Activated T-cell treated with anti-CD3 and anti-CD28 coated beads, Interleukin-2, amount 50 U/mL, for 4 hours (primary cell): ENCODE results near the gene NRXN2. TPM values are rescaled to one million over a fixed set of nuclear protein-coding genes. Genes with fewer than 3 reads are reported as not detected.
"Not testable (repeated sequence)": the region's sequence is repeated elsewhere in the genome, so short reads cannot be mapped to it uniquely, and the experiment has no call there.

ENCODE experiments used
- ATAC-seq, 2 donors: fragments of 200-7000 bp; cut with Tn5 transposase; one replicate each; pipeline ENCODE4 v1.10.0; 2021
- DNase-seq: peaks from one replicate; pipeline ENCODE4 v3.0.0-alpha.2; 2020
- H3K27me3 Mint-ChIP-seq: one replicate; pipeline ENCODE4 v1.8.0; 2021; ENCODE audit warnings: low read depth, mixed read lengths
- H3K36me3 Mint-ChIP-seq: one replicate; pipeline ENCODE4 v1.8.0; 2022; ENCODE audit warnings: mixed read lengths; ENCODE audit not compliant: insufficient read depth
- H3K4me1 Mint-ChIP-seq: one replicate; pipeline ENCODE4 v1.8.0; 2021; ENCODE audit warnings: low read depth, mixed read lengths
- H3K4me3 Mint-ChIP-seq: one replicate; pipeline ENCODE4 v1.8.0; 2021; ENCODE audit warnings: mild to moderate bottlenecking, moderate library complexity, mixed read lengths
- H3K9me3 Mint-ChIP-seq: one replicate; pipeline ENCODE4 v1.8.0; 2021; ENCODE audit warnings: mixed read lengths
- total RNA-seq, 3 donors: library from RNA; stranded (reverse); gene quantifications; one replicate each; pipeline ENCODE4 v1.2.1, GENCODE V29; 2021

The NRXN2 gene
- total RNA-seq, 3 donors from 2014 or later = 0.16 to 1.0 (median 0.71) TPM

GRCh38 chr11:64569300-64569970, 153.6 kb downstream of the NRXN2 start:
- DNase-seq (no peak), ATAC-seq (no peak)
- H3K9me3 Mint-ChIP-seq = no peaks in the 10 kb centered on the region
- H3K4me1 Mint-ChIP-seq = peaks cover 8% of the 10 kb centered on the region
- H3K36me3 Mint-ChIP-seq = no peaks in the 10 kb centered on the region
- peaks cover 9% of the 10 kb centered on the region for H3K27me3 Mint-ChIP-seq
- H3K4me3 Mint-ChIP-seq = no peak overlapping the region

GRCh38 chr11:64568584-64569140, 154.3 kb downstream of the NRXN2 start:
- Mint-ChIP-seq H3K9me3 (no peaks in the 10 kb centered on the region), H3K27me3 (peaks cover 9% of the 10 kb centered on the region), H3K36me3 (no peaks in the 10 kb centered on the region), H3K4me1 (peaks cover 8% of the 10 kb centered on the region), H3K4me3 (no peak overlapping the region)
- DNase-seq (no peak), ATAC-seq (no peak)

DNA sequence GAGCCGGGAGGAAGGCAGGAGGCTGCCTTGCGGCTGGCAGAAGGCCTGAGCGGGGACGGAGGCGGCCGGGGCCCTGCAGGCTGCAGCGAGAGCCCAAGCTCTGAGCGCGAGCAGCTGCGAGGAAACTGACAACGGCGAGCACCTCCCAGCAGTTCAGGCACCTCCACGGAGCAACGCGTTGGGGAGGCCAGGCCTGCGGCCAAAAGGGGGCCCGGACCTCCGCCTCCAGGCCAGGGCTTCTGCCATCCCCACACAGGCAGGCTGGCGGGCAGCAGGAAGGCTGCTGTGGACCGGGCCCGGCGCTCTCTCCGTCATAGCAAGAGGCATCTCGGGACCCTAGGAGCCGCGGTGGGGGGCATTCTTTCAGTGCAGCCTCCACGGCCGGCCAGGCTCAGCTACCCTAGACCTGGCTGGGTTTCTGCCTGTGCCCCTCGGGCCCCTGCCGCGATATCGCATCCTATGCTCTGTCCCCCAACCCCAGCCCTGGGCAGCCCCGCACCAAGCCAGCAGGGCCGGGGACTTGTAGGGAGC, 154.9 kb downstream of the NRXN2 start:
- Mint-ChIP-seq H3K4me1 (peaks cover 8% of the 10 kb centered on the region), H3K27me3 (peaks cover 9% of the 10 kb centered on the region), H3K4me3 (no peak overlapping the region), H3K36me3 (no peaks in the 10 kb centered on the region), H3K9me3 (no peaks in the 10 kb centered on the region)
- ATAC-seq (no peak), DNase-seq (no peak)

GRCh38 chr11:64566915-64567891, 155.8 kb downstream of the NRXN2 start:
- ATAC-seq (no peak), DNase-seq (no peak)
- H3K27me3 Mint-ChIP-seq = peaks cover 9% of the 10 kb centered on the region
- H3K4me3 Mint-ChIP-seq = no peak overlapping the region
- no peaks in the 10 kb centered on the region for H3K36me3 Mint-ChIP-seq
- H3K9me3 Mint-ChIP-seq = no peaks in the 10 kb centered on the region
- H3K4me1 Mint-ChIP-seq = peaks cover 8% of the 10 kb centered on the region

DNA sequence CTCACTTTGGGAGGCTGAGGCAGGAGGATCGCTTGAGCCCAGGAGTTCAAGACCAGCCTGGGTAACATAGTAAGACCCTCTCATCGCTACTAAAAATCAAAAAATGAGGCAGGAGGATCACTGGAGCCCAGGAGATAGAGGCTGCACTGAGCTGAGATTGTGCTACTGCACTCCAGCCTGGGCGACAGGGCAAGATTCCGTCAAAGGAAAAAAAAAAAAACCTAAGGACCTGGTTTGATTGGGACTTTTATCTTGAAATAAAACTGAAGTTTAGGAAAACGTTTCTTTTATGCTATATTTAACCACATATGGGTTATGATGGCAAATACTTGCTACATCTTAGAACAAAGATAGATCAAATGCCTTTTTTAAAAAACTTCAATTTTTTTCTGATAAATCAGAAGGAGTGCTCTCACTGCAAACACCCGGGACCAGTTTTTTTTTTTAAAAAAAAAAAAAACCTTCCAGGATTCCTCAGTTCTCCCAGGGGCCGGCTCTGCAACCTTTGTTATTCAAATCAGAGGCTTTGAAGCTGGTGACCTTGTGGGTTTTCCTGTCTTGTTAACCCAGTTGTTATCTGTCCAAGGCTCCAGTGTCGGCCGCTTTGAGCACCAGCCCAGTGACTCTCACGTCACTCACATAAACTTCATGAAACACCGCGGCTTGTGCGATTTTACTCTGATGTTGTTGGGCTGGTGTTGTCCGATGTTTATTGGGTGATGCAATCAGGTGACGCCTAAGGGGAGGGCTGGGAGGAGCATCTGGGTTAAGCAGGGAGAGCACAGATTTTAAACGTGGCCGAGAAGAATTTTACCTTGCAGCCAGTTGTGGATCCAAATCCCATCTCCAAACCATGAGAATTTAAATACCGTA, 156.7 kb downstream of the NRXN2 start:
- peak; percentile 38 to 67 for ATAC-seq

GRCh38 chr11:64564947-64565889, 157.8 kb downstream of the NRXN2 start:
- Mint-ChIP-seq H3K9me3 (no peaks in the 10 kb centered on the region), H3K36me3 (no peaks in the 10 kb centered on the region), H3K27me3 (peaks cover 10% of the 10 kb centered on the region), H3K4me1 (peaks cover 8% of the 10 kb centered on the region), H3K4me3 (no peak overlapping the region)
- DNase-seq (no peak), ATAC-seq (no peak)

More for the DNA sequence above, 156.7 kb downstream of the NRXN2 start:
- DNase-seq = no peak
- Mint-ChIP-seq H3K4me3 (peak overlapping the region; percentile 35), H3K9me3 (no peaks in the 10 kb centered on the region), H3K36me3 (no peaks in the 10 kb centered on the region), H3K27me3 (peaks cover 9% of the 10 kb centered on the region), H3K4me1 (peaks cover 8% of the 10 kb centered on the region)

DNA sequence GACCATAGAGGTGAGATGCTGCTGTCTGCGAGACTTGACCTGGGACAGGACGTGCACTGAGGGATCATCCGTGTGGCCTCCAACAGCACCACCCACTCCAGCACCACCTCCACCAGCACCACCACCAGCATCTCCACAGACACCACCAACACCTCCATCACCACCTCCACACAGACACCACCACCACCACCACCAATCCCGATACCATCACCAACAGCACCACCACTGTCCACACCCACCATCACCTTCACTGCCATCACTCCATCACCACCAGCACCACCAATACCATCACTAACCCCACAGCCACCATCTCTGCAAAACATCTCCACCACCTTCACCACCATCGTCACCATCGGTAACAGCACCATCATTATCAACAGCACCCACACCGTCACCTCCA, 158.6 kb downstream of the NRXN2 start:
- DNase-seq (no peak), ATAC-seq (no peak)
- Mint-ChIP-seq H3K36me3 (no peaks in the 10 kb centered on the region), H3K27me3 (peaks cover 8% of the 10 kb centered on the region), H3K4me3 (no peak overlapping the region), H3K4me1 (peaks cover 8% of the 10 kb centered on the region), H3K9me3 (no peaks in the 10 kb centered on the region)

GRCh38 chr11:64563966-64564365, 159.0 kb downstream of the NRXN2 start:
- DNase-seq (no peak), ATAC-seq (no peak)
- no peaks in the 10 kb centered on the region for H3K9me3 Mint-ChIP-seq
- peaks cover 8% of the 10 kb centered on the region for H3K27me3 Mint-ChIP-seq
- no peaks in the 10 kb centered on the region for H3K36me3 Mint-ChIP-seq
- peaks cover 8% of the 10 kb centered on the region for H3K4me1 Mint-ChIP-seq
- no peak overlapping the region for H3K4me3 Mint-ChIP-seq

DNA sequence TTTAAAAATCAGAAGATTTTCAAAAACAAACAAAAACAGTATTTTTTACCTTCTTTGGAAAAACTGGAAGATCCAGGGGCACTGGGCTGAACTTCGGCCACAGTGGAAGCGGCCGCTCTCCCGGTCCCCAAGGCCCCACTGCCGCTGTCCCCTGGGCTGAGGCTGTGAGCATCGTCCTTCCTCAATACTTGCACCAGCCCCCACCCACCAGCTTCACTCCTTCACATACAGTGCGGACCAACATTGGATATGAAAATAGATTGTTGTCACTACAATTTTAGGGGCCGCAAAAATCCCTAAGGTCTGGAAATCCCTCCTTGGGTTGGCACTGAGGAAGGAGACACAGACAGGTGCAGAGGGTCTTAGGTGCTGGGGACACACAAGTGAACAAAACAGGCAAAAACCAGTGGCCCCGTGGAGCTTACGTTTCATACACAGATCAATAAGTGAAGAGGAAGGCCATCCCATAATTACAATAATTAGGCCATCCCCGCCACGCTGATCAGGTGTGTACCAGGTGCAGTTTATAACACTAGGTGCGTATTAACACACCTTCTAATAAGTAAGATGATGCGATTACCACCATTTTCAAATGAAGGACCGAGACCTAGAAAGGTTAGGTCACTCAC, 160.2 kb downstream of the NRXN2 start:
- ATAC-seq = no peak
- peaks cover 10% of the 10 kb centered on the region for H3K27me3 Mint-ChIP-seq
- no peaks in the 10 kb centered on the region for H3K9me3 Mint-ChIP-seq
- H3K4me1 Mint-ChIP-seq = peaks cover 8% of the 10 kb centered on the region
- DNase-seq = no peak
- no peaks in the 10 kb centered on the region for H3K36me3 Mint-ChIP-seq
- no peak overlapping the region for H3K4me3 Mint-ChIP-seq

DNA sequence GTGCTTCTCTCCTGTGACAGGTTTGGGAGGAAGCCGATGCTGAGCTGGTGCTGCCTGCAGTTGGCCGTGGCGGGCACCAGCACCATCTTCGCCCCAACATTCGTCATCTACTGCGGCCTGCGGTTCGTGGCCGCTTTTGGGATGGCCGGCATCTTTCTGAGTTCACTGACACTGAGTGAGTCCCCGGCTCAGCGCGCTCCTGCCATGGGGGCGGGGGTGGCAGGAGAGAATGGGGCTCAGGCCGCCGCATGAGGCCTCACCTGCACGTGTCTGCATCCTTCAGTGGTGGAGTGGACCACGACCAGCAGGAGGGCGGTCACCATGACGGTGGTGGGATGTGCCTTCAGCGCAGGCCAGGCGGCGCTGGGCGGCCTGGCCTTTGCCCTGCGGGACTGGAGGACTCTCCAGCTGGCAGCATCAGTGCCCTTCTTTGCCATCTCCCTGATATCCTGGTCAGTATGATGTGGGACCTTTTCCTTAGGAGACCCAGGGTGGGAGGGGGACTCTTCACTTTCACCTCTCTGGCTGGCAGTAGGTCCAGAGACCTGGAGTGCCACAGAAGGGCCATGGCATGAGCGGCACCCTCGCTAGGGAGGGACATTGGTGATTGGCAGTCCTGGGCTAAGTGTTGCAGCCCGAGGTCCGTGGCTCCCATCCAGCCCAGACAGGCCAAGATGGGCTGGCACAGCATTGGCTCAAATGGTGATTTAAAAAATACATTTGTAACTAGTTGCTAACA, 160.8 kb downstream of the NRXN2 start:
- DNase-seq = no peak
- ATAC-seq = no peak
- Mint-ChIP-seq H3K27me3 (peaks cover 10% of the 10 kb centered on the region), H3K9me3 (no peaks in the 10 kb centered on the region), H3K4me3 (no peak overlapping the region), H3K4me1 (peaks cover 8% of the 10 kb centered on the region), H3K36me3 (no peaks in the 10 kb centered on the region)

- not testable (repeated sequence) for H3K36me3 Mint-ChIP-seq, DNase-seq, H3K4me1 Mint-ChIP-seq, H3K4me3 Mint-ChIP-seq, H3K27me3 Mint-ChIP-seq, H3K9me3 Mint-ChIP-seq, ATAC-seq
Observed at GRCh38 chr11:64561429-64561828, 161.6 kb downstream of the NRXN2 start.

DNA sequence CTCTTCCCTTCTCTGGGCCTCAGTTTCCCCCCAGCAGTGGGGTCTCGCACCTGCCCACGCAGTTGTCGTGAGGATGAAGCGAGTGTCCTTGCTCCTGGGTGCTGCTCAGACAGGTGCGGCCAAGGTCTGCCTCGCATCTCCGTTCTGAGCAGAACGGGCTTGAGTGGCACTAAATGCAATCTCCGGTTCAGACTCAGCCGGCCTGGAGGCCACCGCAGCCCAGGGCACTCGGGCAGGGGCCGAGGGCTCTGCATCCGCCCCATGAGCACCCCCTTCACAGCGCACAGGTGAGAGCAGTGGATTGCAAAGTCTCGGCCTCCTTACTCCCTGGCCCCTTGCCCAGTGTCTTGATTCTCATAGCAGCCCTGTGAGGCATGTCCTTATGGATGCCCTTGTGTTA, 162.1 kb downstream of the NRXN2 start:
- ATAC-seq = no peak
- Mint-ChIP-seq H3K36me3 (no peaks in the 10 kb centered on the region), H3K27me3 (peaks cover 8% of the 10 kb centered on the region), H3K4me1 (peaks cover 4% of the 10 kb centered on the region), H3K4me3 (no peak overlapping the region), H3K9me3 (no peaks in the 10 kb centered on the region)
- no peak for DNase-seq
